HepG2 (cell line): ENCODE data around the gene CCNA2. TPM values are rescaled to one million over a fixed set of nuclear protein-coding genes. Genes with fewer than 3 reads are reported as not detected.

Source experiments
- ISL2 ChIP-seq: sonication (generic); formaldehyde crosslinking; IDR thresholded peaks from 2 replicates; pipeline ENCODE4 v1.5.0; 2020; ENCODE audit warnings: missing genetic modification reagents
- KLF11 ChIP-seq: IDR thresholded peaks from 2 replicates; pipeline ENCODE4 v1.6.1; 2016; ENCODE audit warnings: missing compliant biosample characterization
- MED13 ChIP-seq: sonication (generic); formaldehyde crosslinking; IDR thresholded peaks from 2 replicates; pipeline ENCODE4 v1.5.0; 2020; ENCODE audit warnings: missing genetic modification reagents
- SATB2 ChIP-seq: sonication (generic); formaldehyde crosslinking; IDR thresholded peaks from 2 replicates; pipeline ENCODE4 v1.5.0; 2020; ENCODE audit warnings: missing genetic modification reagents
- TBX2 ChIP-seq: sonication (generic); formaldehyde crosslinking; IDR thresholded peaks from 2 replicates; pipeline ENCODE4 v1.5.0; 2020; ENCODE audit warnings: missing genetic modification reagents, mild to moderate bottlenecking, borderline replicate concordance
- ZFP36 ChIP-seq: fragments of 150-350 bp; IDR thresholded peaks from 2 replicates; pipeline ENCODE4 v1.6.1; 2018; ENCODE audit warnings: borderline replicate concordance, low read length, low read depth; ENCODE audit not compliant: partially characterized antibody
- ZFY ChIP-seq: sonication (generic); formaldehyde crosslinking; IDR thresholded peaks from 2 replicates; pipeline ENCODE4 v1.4.0; 2020; ENCODE audit warnings: missing genetic modification reagents
- ZNF746 ChIP-seq: sonication (generic); formaldehyde crosslinking; IDR thresholded peaks from 2 replicates; pipeline ENCODE4 v1.8.0; 2022; ENCODE audit warnings: mild to moderate bottlenecking, missing genetic modification reagents
- ZNF841 ChIP-seq: sonication (generic); formaldehyde crosslinking; IDR thresholded peaks from 2 replicates; pipeline ENCODE4 v1.8.1; 2023; ENCODE audit warnings: missing genetic modification reagents, borderline replicate concordance
- polyA plus RNA-seq, 8 experiments: library from polyadenylated mRNA; depleted of rRNA in 3 of 8; stranded (reverse) in 7 of 8; unstranded in 1 of 8; fragments of >200 nt; fragmentation: Illumina TruSeq in 4 of 8; extraction: Trizol in 4 of 8; gene quantifications; 2 replicates each; pipeline versions ENCODE4 v1.2.1 to v1.2.3, GENCODE V29; 2011 to 2016; ENCODE audit warnings: low read depth in 4 of 8, missing spikeins in 1 of 8, mixed read lengths in 1 of 8; ENCODE audit not compliant: insufficient read depth in 1 of 8
- total RNA-seq, 5 experiments: library from RNA; depleted of rRNA; stranded (reverse); fragments of >200 nt; fragmentation: Illumina TruSeq; extraction: Trizol; gene quantifications; 2 replicates each; pipeline ENCODE4 v1.2.3, GENCODE V29; 2016; ENCODE audit warnings: low read depth in 1 of 5
- TF ChIP-seq, protein P1 (sequence below): sonication (generic); formaldehyde crosslinking; IDR thresholded peaks from 2 replicates; pipeline ENCODE4 v1.4.0; 2020; ENCODE audit warnings: missing genetic modification reagents
- TF ChIP-seq, protein P2 (sequence below): sonication (generic); formaldehyde crosslinking; IDR thresholded peaks from 2 replicates; pipeline ENCODE4 v1.4.0; 2020; ENCODE audit warnings: mild to moderate bottlenecking, missing genetic modification reagents
- TF ChIP-seq, protein P3 (sequence below): sonication (generic); formaldehyde crosslinking; IDR thresholded peaks from 2 replicates; pipeline ENCODE4 v1.5.0; 2020; ENCODE audit warnings: mild to moderate bottlenecking, missing genetic modification reagents
- TF ChIP-seq, protein P4 (sequence below): sonication (generic); formaldehyde crosslinking; IDR thresholded peaks from 2 replicates; pipeline ENCODE4 v1.5.0; 2020; ENCODE audit warnings: mild to moderate bottlenecking, missing genetic modification reagents, borderline replicate concordance

The CCNA2 gene
- total and polyA plus RNA-seq, 2 of the 13 experiments (the other 11 are each of a cell fraction or from before 2014, with no cell fraction given) = 31.3 to 105 TPM

DNA sequence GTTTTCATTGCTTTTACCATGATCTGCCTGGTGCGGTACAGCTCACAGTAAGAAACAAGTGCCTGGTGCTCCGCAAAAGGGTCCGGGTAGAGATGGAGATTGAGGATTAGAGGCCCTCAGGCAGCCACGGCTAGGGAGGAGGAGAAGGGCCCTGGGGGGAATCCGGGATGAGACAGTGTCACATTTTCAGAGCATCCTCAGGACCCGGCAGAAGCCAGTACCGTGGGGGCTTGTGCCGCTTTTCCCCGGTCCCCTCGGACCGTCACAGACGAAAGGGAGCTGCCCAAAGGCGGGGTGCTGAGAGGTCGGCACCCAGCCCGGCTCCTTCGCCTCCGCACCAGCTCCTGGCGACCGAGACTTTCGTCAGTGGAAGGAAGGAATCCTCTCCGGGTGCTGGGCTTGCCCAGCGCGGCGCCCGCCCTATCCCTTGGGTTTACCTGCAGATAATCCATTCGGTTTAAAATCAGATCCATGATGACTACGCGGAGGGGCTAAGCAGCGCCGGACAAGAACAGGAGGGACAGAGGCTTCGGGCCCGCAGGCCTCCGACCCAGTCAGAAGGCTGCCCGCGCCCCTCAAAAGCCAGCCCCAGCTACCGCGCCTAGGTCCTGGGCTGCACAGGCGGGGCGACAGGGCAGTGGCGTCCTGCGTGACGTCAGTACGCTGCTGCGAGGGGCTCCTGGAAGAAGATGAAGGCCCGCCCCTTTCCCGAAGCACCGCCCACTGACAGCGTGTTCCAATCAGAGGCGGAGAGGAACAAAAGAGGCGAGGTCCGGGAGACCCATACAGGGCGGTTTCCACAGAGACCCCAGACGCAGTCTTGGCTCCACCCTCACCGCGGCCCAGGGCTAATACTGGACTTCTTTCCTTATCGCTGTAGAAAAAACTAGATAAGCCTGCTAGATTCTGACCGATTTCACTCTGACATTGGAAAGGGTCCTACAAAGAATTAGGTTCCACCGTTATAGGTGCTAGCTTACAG lies 46.4 kb upstream of the CCNA2 start, which contains the start of gene BBS7 (continued):
- TF ChIP-seq, protein P1, sequence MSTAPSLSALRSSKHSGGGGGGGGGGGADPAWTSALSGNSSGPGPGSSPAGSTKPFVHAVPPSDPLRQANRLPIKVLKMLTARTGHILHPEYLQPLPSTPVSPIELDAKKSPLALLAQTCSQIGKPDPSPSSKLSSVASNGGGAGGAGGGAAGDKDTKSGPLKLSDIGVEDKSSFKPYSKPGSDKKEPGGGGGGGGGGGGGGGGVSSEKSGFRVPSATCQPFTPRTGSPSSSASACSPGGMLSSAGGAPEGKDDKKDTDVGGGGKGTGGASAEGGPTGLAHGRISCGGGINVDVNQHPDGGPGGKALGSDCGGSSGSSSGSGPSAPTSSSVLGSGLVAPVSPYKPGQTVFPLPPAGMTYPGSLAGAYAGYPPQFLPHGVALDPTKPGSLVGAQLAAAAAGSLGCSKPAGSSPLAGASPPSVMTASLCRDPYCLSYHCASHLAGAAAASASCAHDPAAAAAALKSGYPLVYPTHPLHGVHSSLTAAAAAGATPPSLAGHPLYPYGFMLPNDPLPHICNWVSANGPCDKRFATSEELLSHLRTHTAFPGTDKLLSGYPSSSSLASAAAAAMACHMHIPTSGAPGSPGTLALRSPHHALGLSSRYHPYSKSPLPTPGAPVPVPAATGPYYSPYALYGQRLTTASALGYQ (CRISPR knock-in tag) = no peak
- TF ChIP-seq MED13 (CRISPR knock-in tag) (no peak), SATB2 (no peak), ZNF746 (CRISPR knock-in tag) (no peak), ZNF841 (no peak), ISL2 (no peak), ZFY (peak; percentile 86), TBX2 (CRISPR knock-in tag) (peak; percentile 29; the same call in 1 of the 2 replicates), ZFP36 (no peak), KLF11 (CRISPR knock-in tag) (no peak)
- TF ChIP-seq, protein P2, sequence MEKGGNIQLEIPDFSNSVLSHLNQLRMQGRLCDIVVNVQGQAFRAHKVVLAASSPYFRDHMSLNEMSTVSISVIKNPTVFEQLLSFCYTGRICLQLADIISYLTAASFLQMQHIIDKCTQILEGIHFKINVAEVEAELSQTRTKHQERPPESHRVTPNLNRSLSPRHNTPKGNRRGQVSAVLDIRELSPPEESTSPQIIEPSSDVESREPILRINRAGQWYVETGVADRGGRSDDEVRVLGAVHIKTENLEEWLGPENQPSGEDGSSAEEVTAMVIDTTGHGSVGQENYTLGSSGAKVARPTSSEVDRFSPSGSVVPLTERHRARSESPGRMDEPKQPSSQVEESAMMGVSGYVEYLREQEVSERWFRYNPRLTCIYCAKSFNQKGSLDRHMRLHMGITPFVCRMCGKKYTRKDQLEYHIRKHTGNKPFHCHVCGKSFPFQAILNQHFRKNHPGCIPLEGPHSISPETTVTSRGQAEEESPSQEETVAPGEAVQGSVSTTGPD (CRISPR knock-in tag) = no peak
- TF ChIP-seq, protein P3, sequence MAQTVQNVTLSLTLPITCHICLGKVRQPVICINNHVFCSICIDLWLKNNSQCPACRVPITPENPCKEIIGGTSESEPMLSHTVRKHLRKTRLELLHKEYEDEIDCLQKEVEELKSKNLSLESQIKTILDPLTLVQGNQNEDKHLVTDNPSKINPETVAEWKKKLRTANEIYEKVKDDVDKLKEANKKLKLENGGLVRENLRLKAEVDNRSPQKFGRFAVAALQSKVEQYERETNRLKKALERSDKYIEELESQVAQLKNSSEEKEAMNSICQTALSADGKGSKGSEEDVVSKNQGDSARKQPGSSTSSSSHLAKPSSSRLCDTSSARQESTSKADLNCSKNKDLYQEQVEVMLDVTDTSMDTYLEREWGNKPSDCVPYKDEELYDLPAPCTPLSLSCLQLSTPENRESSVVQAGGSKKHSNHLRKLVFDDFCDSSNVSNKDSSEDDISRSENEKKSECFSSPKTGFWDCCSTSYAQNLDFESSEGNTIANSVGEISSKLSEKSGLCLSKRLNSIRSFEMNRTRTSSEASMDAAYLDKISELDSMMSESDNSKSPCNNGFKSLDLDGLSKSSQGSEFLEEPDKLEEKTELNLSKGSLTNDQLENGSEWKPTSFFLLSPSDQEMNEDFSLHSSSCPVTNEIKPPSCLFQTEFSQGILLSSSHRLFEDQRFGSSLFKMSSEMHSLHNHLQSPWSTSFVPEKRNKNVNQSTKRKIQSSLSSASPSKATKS (CRISPR knock-in tag) = no peak
- TF ChIP-seq, protein P4, sequence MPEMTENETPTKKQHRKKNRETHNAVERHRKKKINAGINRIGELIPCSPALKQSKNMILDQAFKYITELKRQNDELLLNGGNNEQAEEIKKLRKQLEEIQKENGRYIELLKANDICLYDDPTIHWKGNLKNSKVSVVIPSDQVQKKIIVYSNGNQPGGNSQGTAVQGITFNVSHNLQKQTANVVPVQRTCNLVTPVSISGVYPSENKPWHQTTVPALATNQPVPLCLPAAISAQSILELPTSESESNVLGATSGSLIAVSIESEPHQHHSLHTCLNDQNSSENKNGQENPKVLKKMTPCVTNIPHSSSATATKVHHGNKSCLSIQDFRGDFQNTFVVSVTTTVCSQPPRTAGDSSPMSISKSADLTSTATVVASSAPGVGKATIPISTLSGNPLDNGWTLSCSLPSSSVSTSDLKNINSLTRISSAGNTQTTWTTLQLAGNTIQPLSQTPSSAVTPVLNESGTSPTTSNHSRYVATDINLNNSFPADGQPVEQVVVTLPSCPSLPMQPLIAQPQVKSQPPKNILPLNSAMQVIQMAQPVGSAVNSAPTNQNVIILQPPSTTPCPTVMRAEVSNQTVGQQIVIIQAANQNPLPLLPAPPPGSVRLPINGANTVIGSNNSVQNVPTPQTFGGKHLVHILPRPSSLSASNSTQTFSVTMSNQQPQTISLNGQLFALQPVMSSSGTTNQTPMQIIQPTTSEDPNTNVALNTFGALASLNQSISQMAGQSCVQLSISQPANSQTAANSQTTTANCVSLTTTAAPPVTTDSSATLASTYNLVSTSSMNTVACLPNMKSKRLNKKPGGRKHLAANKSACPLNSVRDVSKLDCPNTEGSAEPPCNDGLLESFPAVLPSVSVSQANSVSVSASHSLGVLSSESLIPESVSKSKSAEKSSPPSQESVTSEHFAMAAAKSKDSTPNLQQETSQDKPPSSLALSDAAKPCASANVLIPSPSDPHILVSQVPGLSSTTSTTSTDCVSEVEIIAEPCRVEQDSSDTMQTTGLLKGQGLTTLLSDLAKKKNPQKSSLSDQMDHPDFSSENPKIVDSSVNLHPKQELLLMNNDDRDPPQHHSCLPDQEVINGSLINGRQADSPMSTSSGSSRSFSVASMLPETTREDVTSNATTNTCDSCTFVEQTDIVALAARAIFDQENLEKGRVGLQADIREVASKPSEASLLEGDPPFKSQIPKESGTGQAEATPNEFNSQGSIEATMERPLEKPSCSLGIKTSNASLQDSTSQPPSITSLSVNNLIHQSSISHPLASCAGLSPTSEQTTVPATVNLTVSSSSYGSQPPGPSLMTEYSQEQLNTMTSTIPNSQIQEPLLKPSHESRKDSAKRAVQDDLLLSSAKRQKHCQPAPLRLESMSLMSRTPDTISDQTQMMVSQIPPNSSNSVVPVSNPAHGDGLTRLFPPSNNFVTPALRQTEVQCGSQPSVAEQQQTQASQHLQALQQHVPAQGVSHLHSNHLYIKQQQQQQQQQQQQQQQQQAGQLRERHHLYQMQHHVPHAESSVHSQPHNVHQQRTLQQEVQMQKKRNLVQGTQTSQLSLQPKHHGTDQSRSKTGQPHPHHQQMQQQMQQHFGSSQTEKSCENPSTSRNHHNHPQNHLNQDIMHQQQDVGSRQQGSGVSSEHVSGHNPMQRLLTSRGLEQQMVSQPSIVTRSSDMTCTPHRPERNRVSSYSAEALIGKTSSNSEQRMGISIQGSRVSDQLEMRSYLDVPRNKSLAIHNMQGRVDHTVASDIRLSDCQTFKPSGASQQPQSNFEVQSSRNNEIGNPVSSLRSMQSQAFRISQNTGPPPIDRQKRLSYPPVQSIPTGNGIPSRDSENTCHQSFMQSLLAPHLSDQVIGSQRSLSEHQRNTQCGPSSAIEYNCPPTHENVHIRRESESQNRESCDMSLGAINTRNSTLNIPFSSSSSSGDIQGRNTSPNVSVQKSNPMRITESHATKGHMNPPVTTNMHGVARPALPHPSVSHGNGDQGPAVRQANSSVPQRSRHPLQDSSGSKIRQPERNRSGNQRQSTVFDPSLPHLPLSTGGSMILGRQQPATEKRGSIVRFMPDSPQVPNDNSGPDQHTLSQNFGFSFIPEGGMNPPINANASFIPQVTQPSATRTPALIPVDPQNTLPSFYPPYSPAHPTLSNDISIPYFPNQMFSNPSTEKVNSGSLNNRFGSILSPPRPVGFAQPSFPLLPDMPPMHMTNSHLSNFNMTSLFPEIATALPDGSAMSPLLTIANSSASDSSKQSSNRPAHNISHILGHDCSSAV = no peak
